CD8-positive, alpha-beta memory T cell (primary cell): ENCODE measurements around the gene MRGPRF. TPM values are rescaled to one million over a fixed set of nuclear protein-coding genes. Genes with fewer than 3 reads are reported as not detected.

ENCODE experiments used
- CTCF ChIA-PET: fragments of 350-600 bp; sonication (Branson Sonifier 250); formaldehyde crosslinking; loops from one replicate; lab custom pipeline; 2021; ENCODE audit warnings: antibody characterized with exemption; lab: Charles Lee
- POLR2A ChIA-PET: fragments of 350-600 bp; sonication (Branson Sonifier 250); formaldehyde crosslinking; loops from one replicate; lab custom pipeline; 2021; ENCODE audit warnings: antibody characterized with exemption; lab: Charles Lee
- DNase-seq, 5 donors: peaks; one replicate each; pipeline versions ENCODE4 v3.0.0 to v3.0.0-alpha.2; 2020 to 2022; ENCODE audit warnings: mixed read lengths in 1 of 5
- H3K27ac ChIP-seq: one replicate; pipeline ENCODE4 v1.7.0; 2013; ENCODE audit warnings: low read depth, mild to moderate bottlenecking, low read length, moderate library complexity
- H3K27me3 ChIP-seq: 2 replicates; pipeline ENCODE4 v1.7.0; 2013; ENCODE audit warnings: low read length, mild to moderate bottlenecking; ENCODE audit not compliant: insufficient read depth, poor library complexity, severe bottlenecking
- H3K36me3 ChIP-seq: 2 replicates; pipeline ENCODE4 v1.7.0; 2013; ENCODE audit warnings: mild to moderate bottlenecking, low read length, moderate library complexity; ENCODE audit not compliant: insufficient read depth
- H3K4me1 ChIP-seq: 2 replicates; pipeline ENCODE4 v1.7.0; 2013; ENCODE audit warnings: mild to moderate bottlenecking, low read length, moderate library complexity; ENCODE audit not compliant: insufficient read depth
- H3K4me3 ChIP-seq: 2 replicates; pipeline ENCODE4 v1.7.0; 2013; ENCODE audit warnings: mild to moderate bottlenecking, low read length
- H3K9me3 ChIP-seq: 2 replicates; pipeline ENCODE4 v1.7.0; 2013; ENCODE audit warnings: mild to moderate bottlenecking, low read length
- H3K27ac Mint-ChIP-seq, 8 donors: one replicate each; pipeline ENCODE4 v1.8.0; 2020 to 2021; ENCODE audit warnings: mixed read lengths in 8 of 8, mild to moderate bottlenecking in 6 of 8, inconsistent platforms in 3 of 8, moderate library complexity in 3 of 8
- H3K27me3 Mint-ChIP-seq, 2 donors: one replicate each; pipeline ENCODE4 v1.8.0; 2020 to 2021; ENCODE audit warnings: mixed read lengths in 2 of 2, mild to moderate bottlenecking in 1 of 2, moderate library complexity in 1 of 2
- H3K36me3 Mint-ChIP-seq, 3 donors: one replicate each; pipeline ENCODE4 v1.8.0; 2020 to 2021; ENCODE audit warnings: mixed read lengths in 3 of 3, inconsistent platforms in 1 of 3, mild to moderate bottlenecking in 1 of 3
- H3K4me1 Mint-ChIP-seq, 3 donors: one replicate each; pipeline ENCODE4 v1.8.0; 2020 to 2021; ENCODE audit warnings: mixed read lengths in 3 of 3, inconsistent platforms in 1 of 3, mild to moderate bottlenecking in 1 of 3
- H3K4me3 Mint-ChIP-seq, 7 donors: one replicate each; pipeline ENCODE4 v1.8.0; 2020 to 2021; ENCODE audit warnings: mixed read lengths in 7 of 7, mild to moderate bottlenecking in 6 of 7, moderate library complexity in 4 of 7, inconsistent platforms in 2 of 7
- H3K9me3 Mint-ChIP-seq, 5 donors: one replicate each; pipeline ENCODE4 v1.8.0; 2020 to 2022; ENCODE audit warnings: mixed read lengths in 5 of 5, mild to moderate bottlenecking in 3 of 5, moderate library complexity in 2 of 5, inconsistent platforms in 1 of 5
- polyA plus RNA-seq: library from polyadenylated mRNA; unstranded; fragments of 300-500 nt; fragmentation: Illumina TruSeq; gene quantifications from one replicate; pipeline ENCODE4 v1.2.3, GENCODE V29; 2021
- total RNA-seq, 2 experiments: library from RNA; stranded (reverse); gene quantifications; one replicate each; pipeline ENCODE4 v1.2.3, GENCODE V29; 2021

Gene MRGPRF
- total and polyA plus RNA-seq, 3 experiments from 2014 or later = not detected

DNA sequence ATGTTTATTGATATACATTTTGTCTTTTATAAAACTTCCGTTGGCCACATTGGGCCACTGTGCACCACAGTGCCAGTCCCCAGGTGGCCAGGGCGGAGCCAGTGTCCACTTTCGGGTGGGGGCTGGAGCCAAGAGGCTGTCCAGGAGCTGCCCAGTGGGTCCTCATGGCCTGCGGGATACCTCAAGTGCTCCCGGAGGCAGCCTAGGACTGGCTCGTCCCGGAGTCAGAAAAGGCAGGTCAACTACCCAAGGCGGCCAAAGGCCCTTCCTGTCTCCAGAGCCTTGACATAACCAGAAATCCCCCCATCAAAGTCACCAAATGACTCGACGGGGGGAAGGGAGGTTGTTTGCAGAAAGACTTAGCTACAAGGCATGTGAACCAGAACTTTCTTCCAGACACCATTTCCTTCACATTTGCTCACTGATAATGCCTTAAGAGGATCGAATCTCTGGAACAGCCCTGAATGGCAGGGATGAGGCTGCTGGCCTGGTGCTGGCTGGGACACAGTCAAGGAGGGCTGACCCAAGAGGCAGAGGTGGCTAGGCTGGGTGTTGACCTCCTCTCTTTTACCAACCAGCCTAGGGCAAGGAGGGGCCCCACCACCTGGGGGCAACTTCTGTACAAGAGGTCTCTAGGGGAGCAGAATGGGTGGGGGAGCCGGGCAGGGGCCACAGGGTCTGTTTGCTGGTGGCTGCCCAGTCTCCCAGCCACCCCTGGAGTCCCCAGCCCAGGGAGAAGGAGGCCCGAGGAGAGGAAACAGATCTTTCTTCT lies 8.4 kb downstream of the MRGPRF start:
- ChIA-PET POLR2A (no interaction called here), CTCF (no interaction called here)
- no peak overlapping the region for H3K27ac ChIP-seq
- no peaks in the 10 kb centered on the region for H3K9me3 Mint-ChIP-seq
- no peaks in the 10 kb centered on the region for H3K27me3 ChIP-seq
- peaks cover 8 to 15% of the 10 kb centered on the region in 2 donors for H3K27me3 Mint-ChIP-seq
- no peaks in the 10 kb centered on the region for H3K36me3 ChIP-seq
- no peak overlapping the region for H3K4me3 ChIP-seq
- no peak for DNase-seq
- no peaks in the 10 kb centered on the region for H3K36me3 Mint-ChIP-seq
- no peaks in the 10 kb centered on the region for H3K4me1 ChIP-seq
- no peak overlapping the region for H3K4me3 Mint-ChIP-seq
- H3K9me3 ChIP-seq = no peaks in the 10 kb centered on the region
- no peak overlapping the region for H3K27ac Mint-ChIP-seq
- no peaks in the 10 kb centered on the region for H3K4me1 Mint-ChIP-seq

DNA sequence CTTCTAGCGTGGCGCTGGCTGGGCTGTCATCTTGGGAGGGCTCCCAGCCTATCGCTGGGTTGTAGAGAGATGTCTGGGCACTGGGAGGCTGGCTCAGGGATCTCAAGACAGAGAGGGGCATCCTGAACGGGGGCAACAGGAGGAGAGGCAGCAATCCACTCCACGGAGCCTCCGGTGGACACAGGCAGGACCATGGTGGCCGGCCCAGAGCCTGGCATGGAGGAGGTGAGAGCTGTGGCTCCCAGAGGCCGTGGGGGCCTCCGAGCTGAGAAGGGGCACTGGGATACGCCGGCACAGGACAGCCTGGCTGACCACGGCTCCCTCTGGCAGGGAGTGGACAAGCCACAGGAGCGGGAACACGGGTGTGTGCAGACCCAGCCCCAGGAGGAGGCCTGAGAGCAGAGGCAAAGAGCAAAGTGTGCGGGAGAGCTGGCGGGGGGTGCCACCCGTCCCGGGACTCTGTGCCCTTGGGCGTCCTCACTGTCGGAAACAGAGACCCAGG lies 9.1 kb downstream of the MRGPRF start:
- DNase-seq = no peak
- H3K9me3 ChIP-seq = no peaks in the 10 kb centered on the region
- no peak overlapping the region for H3K27ac Mint-ChIP-seq

DNA sequence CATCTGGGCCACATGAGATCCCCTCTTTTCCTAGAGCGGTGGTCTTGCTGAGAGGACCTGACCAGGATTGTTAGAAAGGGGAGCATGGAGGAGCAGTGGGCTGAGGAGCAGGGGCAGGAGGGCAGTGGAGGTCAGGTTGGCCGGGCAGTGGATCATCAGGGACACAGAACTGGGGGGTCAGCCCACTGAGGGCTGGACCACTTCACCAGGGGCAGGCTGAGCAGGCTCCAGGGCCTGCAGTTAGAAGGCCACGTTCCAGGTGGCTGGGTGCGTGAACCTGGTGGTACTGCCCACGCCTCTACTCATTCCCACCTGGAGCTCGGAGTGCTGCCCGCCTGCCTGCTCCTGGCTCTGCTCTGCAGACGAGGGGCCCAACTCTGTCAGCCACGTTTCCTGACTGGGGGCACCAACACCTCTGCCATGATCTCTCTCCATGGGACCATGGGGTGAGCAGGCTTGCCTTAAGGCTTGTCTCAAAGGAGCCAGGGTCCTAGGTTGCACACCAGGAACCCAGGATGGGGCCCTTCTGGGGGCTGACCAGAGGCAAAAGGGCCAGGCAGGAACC lies 9.7 kb downstream of the MRGPRF start:
- no peak overlapping the region for H3K4me3 ChIP-seq
- H3K4me3 Mint-ChIP-seq = no peak overlapping the region
- ChIA-PET POLR2A (no interaction called here), CTCF (no interaction called here)
- DNase-seq = no peak
- no peaks in the 10 kb centered on the region for H3K9me3 ChIP-seq
- peak overlapping the region in 1 of 8 donors; percentile 17 for H3K27ac Mint-ChIP-seq
- H3K4me1 ChIP-seq = no peaks in the 10 kb centered on the region
- no peaks in the 10 kb centered on the region for H3K27me3 ChIP-seq
- no peaks in the 10 kb centered on the region for H3K36me3 Mint-ChIP-seq
- no peaks in the 10 kb centered on the region for H3K4me1 Mint-ChIP-seq
- no peaks in the 10 kb centered on the region for H3K9me3 Mint-ChIP-seq
- no peak overlapping the region for H3K27ac ChIP-seq
- H3K36me3 ChIP-seq = no peaks in the 10 kb centered on the region
- peaks cover 10 to 16% of the 10 kb centered on the region in 2 donors for H3K27me3 Mint-ChIP-seq

More for the DNA sequence above, 9.1 kb downstream of the MRGPRF start:
- H3K4me3 ChIP-seq = no peak overlapping the region
- H3K36me3 ChIP-seq = no peaks in the 10 kb centered on the region
- ChIA-PET POLR2A (no interaction called here), CTCF (no interaction called here)
- H3K27me3 ChIP-seq = no peaks in the 10 kb centered on the region
- Mint-ChIP-seq H3K4me3 (no peak overlapping the region), H3K36me3 (no peaks in the 10 kb centered on the region), H3K9me3 (no peaks in the 10 kb centered on the region), H3K27me3 (peaks cover 10 to 15% of the 10 kb centered on the region in 2 donors), H3K4me1 (no peaks in the 10 kb centered on the region)
- no peak overlapping the region for H3K27ac ChIP-seq
- no peaks in the 10 kb centered on the region for H3K4me1 ChIP-seq

DNA sequence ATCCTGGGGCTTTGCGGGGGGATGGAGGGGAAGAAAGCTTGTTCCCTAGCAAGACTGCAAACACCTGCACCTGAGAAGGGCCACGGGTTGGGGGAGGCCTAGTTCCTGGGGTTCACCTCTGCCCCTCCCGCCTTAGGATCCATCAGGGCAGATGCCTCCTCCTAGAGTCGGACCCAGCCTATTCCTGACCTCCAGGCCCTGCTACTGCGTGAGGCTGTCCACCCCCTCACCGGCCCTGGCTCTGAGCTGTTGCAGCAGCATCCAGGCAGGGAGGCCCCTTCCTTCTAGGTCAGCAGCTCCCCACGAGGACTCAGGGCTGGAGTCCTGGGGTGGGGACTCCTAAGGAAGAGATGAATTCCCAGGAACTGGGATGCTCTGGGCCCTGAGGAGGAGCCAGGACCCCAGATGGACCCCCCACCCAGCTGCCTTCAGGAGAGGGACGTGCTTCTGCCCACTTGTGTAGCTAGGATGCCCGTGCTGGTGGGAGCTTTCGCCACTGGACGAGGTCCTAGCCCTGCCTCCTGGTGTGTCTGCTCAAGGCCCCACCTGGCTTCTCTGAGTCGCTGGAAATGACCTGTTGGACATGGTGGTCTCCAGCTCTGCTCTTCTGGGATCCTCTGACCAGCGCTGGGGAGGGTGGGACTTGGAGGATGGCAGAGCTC lies 10.3 kb downstream of the MRGPRF start:
- peaks cover 9 to 16% of the 10 kb centered on the region in 2 donors for H3K27me3 Mint-ChIP-seq
- H3K9me3 ChIP-seq = no peaks in the 10 kb centered on the region
- no peaks in the 10 kb centered on the region for H3K4me1 Mint-ChIP-seq
- H3K27ac ChIP-seq = no peak overlapping the region
- no peaks in the 10 kb centered on the region for H3K36me3 ChIP-seq
- H3K27ac Mint-ChIP-seq = no peak overlapping the region
- H3K4me3 ChIP-seq = no peak overlapping the region
- no peak overlapping the region for H3K4me3 Mint-ChIP-seq
- no peak for DNase-seq
- no peaks in the 10 kb centered on the region for H3K27me3 ChIP-seq
- H3K36me3 Mint-ChIP-seq = no peaks in the 10 kb centered on the region
- POLR2A ChIA-PET = no interaction called here
- CTCF ChIA-PET = no interaction called here
- H3K9me3 Mint-ChIP-seq = no peaks in the 10 kb centered on the region
- H3K4me1 ChIP-seq = no peaks in the 10 kb centered on the region

DNA sequence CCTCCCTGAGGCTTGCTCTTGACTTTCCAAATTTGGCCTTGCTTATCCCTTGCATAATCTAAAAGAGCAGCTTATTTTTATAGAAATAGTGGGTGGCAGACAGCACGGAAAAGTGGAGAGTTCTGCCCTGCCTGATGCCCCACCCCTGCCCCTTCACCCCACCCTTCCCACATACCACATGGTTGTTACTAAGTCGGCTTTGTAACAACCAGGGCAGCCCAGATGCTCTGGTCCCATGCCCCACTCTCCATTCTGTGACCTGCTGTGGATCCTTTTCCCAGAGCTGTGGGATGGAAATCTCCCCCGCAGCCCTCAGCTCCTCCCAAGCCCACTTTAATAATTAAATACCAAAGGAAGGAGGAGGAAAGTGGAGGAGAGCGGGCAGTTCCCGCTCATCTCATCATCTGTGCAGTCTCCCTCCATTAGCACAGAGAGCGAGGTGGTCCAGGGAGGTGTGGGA lies 10.9 kb downstream of the MRGPRF start:
- Histone ChIP-seq H3K4me3 (no peak overlapping the region), H3K27me3 (no peaks in the 10 kb centered on the region), H3K9me3 (no peaks in the 10 kb centered on the region), H3K27ac (no peak overlapping the region), H3K36me3 (no peaks in the 10 kb centered on the region), H3K4me1 (no peaks in the 10 kb centered on the region)
- Mint-ChIP-seq H3K36me3 (no peaks in the 10 kb centered on the region), H3K4me1 (no peaks in the 10 kb centered on the region), H3K27me3 (peaks cover 6 to 16% of the 10 kb centered on the region in 2 donors), H3K9me3 (no peaks in the 10 kb centered on the region), H3K27ac (no peak overlapping the region), H3K4me3 (no peak overlapping the region)
- ChIA-PET POLR2A (no interaction called here), CTCF (interaction anchor here (0.7 kb wide), 1 partner anchor 8 kb away, joined by 3 read pairs; no protein-coding TSS in a partner anchor)
- no peak for DNase-seq

DNA sequence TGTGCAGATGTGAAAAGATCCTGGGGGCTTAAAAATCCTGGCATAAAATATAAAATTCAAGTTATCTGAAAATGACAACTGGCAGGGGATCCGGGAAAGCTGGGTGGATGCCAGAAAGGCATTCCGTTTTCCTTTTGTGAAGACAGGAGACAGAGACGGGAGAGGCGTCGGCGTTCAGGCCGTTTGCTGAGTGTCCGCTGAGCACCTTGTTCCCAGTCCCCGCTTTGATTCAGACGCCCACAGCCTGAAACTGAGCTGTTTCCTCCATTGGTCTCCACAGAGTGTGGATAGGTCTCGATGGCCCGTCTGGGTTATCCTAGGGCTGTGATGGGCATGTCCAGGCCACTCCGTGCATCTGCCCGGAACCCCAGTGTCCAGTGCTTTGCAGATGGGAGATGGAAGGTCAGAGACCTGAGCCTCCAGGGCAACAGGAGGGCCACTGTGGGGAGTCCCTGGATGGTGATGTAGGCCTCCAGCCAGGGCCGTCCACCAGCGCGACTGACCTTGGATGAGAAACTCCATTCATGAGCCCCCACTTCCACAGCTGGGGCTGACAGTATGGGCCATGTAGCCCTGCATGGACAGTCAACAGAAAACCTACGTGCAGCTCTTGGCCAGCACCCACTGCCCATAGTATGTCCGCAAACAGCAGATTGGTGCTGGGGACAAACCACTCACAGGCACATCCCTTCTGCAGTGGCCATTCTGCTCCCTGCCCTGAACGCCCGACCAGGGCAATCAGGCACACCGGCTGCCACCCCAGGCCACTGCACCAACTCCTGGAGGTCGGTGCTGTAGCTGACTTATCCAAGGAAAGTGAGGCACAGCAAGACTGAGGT lies 11.6 kb downstream of the MRGPRF start:
- CTCF ChIA-PET = interaction anchor here (0.7 kb wide), 1 partner anchor 7 kb away, joined by 3 read pairs; no protein-coding TSS in a partner anchor
- H3K4me1 ChIP-seq = no peaks in the 10 kb centered on the region
- H3K27me3 ChIP-seq = no peaks in the 10 kb centered on the region
- H3K27me3 Mint-ChIP-seq = peaks cover 6 to 16% of the 10 kb centered on the region in 2 donors
- H3K9me3 ChIP-seq = no peaks in the 10 kb centered on the region
- no peaks in the 10 kb centered on the region for H3K36me3 ChIP-seq
- POLR2A ChIA-PET = no interaction called here
- no peaks in the 10 kb centered on the region for H3K36me3 Mint-ChIP-seq
- no peak overlapping the region for H3K27ac ChIP-seq
- no peaks in the 10 kb centered on the region for H3K4me1 Mint-ChIP-seq
- no peak overlapping the region for H3K27ac Mint-ChIP-seq
- no peak overlapping the region for H3K4me3 Mint-ChIP-seq
- no peaks in the 10 kb centered on the region for H3K9me3 Mint-ChIP-seq
- no peak for DNase-seq
- H3K4me3 ChIP-seq = no peak overlapping the region

DNA sequence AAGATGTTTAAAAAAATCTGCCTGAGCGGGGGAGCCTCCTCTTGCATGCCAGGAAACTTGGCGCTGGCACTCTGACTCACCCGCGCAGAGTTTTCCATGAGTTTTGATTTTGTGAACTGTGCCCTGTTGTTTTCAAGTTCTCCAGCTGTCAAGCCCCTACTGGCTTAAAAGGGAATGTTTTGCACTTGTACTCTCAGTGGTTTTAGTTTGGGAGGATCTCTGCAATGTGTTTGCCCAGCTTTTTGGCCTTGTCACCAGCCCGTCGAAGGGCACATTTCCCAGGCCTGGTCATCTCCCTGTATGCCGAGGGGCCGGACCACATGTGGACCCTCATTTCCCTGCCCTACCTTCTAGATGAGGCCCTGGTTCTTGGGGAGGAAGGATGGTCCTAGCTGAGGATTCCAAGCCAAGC lies 12.2 kb downstream of the MRGPRF start:
- Mint-ChIP-seq H3K9me3 (no peaks in the 10 kb centered on the region), H3K27me3 (peaks cover 6 to 22% of the 10 kb centered on the region in 2 donors), H3K4me1 (no peaks in the 10 kb centered on the region), H3K4me3 (no peak overlapping the region), H3K36me3 (no peaks in the 10 kb centered on the region), H3K27ac (no peak overlapping the region)
- no peak for DNase-seq
- CTCF ChIA-PET = no interaction called here
- Histone ChIP-seq H3K4me3 (no peak overlapping the region), H3K9me3 (no peaks in the 10 kb centered on the region), H3K36me3 (no peaks in the 10 kb centered on the region), H3K4me1 (no peaks in the 10 kb centered on the region), H3K27ac (no peak overlapping the region), H3K27me3 (no peaks in the 10 kb centered on the region)
- POLR2A ChIA-PET = no interaction called here
